ENCODE measurements around the gene CDHR3. TPM values are rescaled to one million over a fixed set of nuclear protein-coding genes. Genes with fewer than 3 reads are reported as not detected.

Gene CDHR3
- total and polyA plus RNA-seq, 3 donors from 2014 or later = 3.8 to 8.5 (median 7.5) TPM

GRCh38 chr7:106045586-106045985 is 82.5 kb downstream of the CDHR3 start:
- DNase-seq = no peak
- 88 to 91% methylated on average over 1 of the region's 1 CpG for WGBS, 2 donors
- H3K9me3 ChIP-seq = no peaks in the 10 kb centered on the region
- no peak overlapping the region for H3K27ac ChIP-seq
- TF ChIP-seq, protein P1, sequence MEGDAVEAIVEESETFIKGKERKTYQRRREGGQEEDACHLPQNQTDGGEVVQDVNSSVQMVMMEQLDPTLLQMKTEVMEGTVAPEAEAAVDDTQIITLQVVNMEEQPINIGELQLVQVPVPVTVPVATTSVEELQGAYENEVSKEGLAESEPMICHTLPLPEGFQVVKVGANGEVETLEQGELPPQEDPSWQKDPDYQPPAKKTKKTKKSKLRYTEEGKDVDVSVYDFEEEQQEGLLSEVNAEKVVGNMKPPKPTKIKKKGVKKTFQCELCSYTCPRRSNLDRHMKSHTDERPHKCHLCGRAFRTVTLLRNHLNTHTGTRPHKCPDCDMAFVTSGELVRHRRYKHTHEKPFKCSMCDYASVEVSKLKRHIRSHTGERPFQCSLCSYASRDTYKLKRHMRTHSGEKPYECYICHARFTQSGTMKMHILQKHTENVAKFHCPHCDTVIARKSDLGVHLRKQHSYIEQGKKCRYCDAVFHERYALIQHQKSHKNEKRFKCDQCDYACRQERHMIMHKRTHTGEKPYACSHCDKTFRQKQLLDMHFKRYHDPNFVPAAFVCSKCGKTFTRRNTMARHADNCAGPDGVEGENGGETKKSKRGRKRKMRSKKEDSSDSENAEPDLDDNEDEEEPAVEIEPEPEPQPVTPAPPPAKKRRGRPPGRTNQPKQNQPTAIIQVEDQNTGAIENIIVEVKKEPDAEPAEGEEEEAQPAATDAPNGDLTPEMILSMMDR (IDR thresholded peaks at IDR 0.05) = no peak
- TF ChIP-seq POLR2A (IDR thresholded peaks at IDR 0.05) = no peak
- H3K4me1 ChIP-seq = peaks cover 24% of the 10 kb centered on the region
- no peaks in the 10 kb centered on the region for H3K36me3 ChIP-seq (ENCODE audit: low read depth, missing control alignments)
- intact Hi-C loops (cut with DNase I; ENCODE audit: low total_unique reads) = loop anchor here (10.0 kb wide), 1 partner anchor 281 kb away; no protein-coding TSS in a partner anchor
- H3K4me3 ChIP-seq = no peak overlapping the region
- no peaks in the 10 kb centered on the region for H3K27me3 ChIP-seq

GRCh38 chr7:106047184-106047583 is 84.1 kb downstream of the CDHR3 start:
- Histone ChIP-seq H3K27ac (no peak overlapping the region), H3K27me3 (no peaks in the 10 kb centered on the region), H3K4me3 (no peak overlapping the region), H3K36me3 (ENCODE audit: low read depth, missing control alignments) (no peaks in the 10 kb centered on the region), H3K4me1 (peaks cover 18% of the 10 kb centered on the region), H3K9me3 (no peaks in the 10 kb centered on the region)
- 80 to 93% methylated on average over 4 to 5 of the region's 5 CpGs for WGBS, 2 donors
- no peak for DNase-seq
- TF ChIP-seq, protein P1 (IDR thresholded peaks at IDR 0.05) = no peak
- TF ChIP-seq POLR2A (IDR thresholded peaks at IDR 0.05) = no peak
- intact Hi-C loops (cut with DNase I; ENCODE audit: low total_unique reads) = loop anchor here (10.0 kb wide), 1 partner anchor 282 kb away; no protein-coding TSS in a partner anchor

- no peak overlapping the region for H3K4me3 ChIP-seq
- H3K36me3 ChIP-seq (ENCODE audit: low read depth, missing control alignments) = no peaks in the 10 kb centered on the region
- peaks cover 11% of the 10 kb centered on the region for H3K4me1 ChIP-seq
- H3K9me3 ChIP-seq = no peaks in the 10 kb centered on the region
- intact Hi-C loops (cut with DNase I; ENCODE audit: low total_unique reads) = loop anchor here (10.0 kb wide), 1 partner anchor 283 kb away; no protein-coding TSS in a partner anchor
- no peak for TF ChIP-seq POLR2A (IDR thresholded peaks at IDR 0.05)
- TF ChIP-seq, protein P1 (IDR thresholded peaks at IDR 0.05) = no peak
- WGBS, 2 donors = 78 to 88% methylated on average over 10 of the region's 10 CpGs
- no peak overlapping the region for H3K27ac ChIP-seq
- no peaks in the 10 kb centered on the region for H3K27me3 ChIP-seq
- DNase-seq = no peak
These were observed 85.0 kb downstream of the CDHR3 start for GRCh38 chr7:106047818-106048705.

DNA sequence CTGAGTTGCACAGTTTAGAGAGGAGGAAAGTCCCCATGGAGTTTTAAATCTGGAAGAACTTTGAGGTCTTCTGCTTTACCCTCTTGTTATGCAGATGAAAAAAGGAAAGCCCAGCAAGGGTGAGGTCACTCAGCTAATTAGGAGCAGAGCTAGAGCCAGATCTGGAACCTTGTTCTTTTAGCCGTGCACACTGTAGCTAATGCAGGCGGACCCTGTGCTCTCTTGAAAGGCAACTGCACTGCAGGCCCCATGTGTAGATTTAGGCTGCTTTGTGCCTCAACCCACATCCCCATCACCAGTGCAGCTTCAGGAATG is 85.6 kb downstream of the CDHR3 start:
- H3K4me3 ChIP-seq = no peak overlapping the region
- no peaks in the 10 kb centered on the region for H3K27me3 ChIP-seq
- no peak overlapping the region for H3K27ac ChIP-seq
- intact Hi-C loops (cut with DNase I; ENCODE audit: low total_unique reads) = loop anchor here (10.0 kb wide), 1 partner anchor 284 kb away; no protein-coding TSS in a partner anchor
- H3K36me3 ChIP-seq (ENCODE audit: low read depth, missing control alignments) = no peaks in the 10 kb centered on the region
- TF ChIP-seq, protein P1 (IDR thresholded peaks at IDR 0.05) = no peak
- TF ChIP-seq POLR2A (IDR thresholded peaks at IDR 0.05) = no peak
- H3K9me3 ChIP-seq = no peaks in the 10 kb centered on the region
- peaks cover 11% of the 10 kb centered on the region for H3K4me1 ChIP-seq
- 80 to 83% methylated on average over 1 to 2 of the region's 2 CpGs for WGBS, 2 donors
- no peak for DNase-seq
